CD4-positive, alpha-beta T cell treated with Interleukin-1 beta for 1 hour (primary cell): ENCODE measurements around the gene FBXO34.
A peak's percentile ranks its signal among the peaks of the same experiment; 100 is the strongest.

Experiments used
- DNase-seq, 2 donors: peaks; one replicate each; pipeline ENCODE4 v3.0.0-alpha.2; 2020 to 2022

Gene FBXO34

DNA sequence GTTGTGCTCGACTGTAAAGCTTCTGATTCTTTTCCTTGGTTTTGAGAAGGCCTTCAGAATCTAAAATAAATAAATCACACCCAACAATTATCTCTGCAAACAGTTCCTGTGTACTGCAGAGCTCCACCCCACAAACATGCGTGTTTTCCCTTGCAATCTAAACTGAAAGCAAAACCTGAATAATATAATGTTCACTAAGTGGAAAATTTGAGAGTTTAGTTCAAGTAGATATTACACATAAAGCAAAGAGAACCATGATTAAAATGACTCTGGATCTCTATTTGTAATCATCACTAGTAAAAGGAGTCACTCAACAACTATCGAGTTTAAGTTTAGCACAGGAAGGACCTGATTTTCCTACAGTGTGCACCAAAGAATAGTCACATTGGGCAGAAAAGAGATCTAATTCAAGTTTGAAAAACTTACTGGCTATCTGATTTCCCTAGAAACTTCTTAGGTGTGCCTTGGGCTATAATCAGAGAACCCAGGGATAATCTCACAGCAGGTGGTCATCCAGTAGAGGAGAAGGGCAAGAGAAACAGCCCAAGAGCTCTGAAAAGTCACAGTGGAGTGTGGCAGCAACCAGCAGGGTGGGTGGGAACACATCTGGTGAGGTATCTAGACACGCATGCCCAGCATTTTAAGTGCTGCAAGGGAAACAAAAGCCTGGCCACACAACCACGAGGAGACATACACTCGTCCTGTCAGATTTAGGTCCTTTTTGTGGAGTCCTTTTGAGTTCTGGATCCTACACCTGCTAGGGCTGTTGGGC, 115.0 kb downstream of the FBXO34 start:
- DNase-seq, result peak in 1 of 2 donors; percentile 20

DNA sequence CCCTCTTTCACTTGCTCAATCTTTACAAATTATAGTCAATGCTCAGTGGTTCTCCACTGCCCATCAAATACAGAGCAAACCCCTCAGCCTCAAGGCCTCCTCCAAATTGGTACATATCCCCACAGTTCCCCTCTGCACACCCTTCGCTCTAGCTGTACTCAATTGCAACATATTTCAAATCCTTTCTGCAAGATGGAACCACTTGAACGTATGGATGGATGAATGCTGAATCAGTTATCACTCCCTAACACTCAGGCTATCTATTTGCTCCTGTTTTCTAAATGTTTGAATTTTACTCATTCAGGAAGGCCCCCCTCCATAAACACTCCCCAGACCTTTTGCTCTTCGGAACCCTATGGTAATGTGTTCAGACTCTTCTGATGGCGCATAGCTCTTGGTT, 115.9 kb downstream of the FBXO34 start:
- DNase-seq, result no peak

DNA sequence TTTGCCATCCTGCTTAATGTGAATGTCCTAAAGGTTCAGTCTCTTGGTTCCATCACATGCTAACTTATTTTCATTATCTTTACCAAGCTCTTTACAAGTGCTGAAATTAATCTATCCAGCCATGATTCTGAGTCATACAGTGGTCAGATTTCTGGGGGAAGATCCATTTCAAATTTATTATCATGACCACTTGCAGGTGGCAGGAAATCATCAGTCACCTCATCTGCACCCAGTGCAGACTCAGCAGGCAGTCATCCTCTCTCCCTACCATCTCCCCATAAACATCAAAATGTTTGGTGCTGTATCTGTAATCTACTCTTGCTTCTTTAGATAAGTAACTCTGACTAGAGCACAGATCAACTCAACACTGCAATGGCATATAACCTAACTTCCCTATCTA, 116.9 kb downstream of the FBXO34 start:
- no peak for DNase-seq

DNA sequence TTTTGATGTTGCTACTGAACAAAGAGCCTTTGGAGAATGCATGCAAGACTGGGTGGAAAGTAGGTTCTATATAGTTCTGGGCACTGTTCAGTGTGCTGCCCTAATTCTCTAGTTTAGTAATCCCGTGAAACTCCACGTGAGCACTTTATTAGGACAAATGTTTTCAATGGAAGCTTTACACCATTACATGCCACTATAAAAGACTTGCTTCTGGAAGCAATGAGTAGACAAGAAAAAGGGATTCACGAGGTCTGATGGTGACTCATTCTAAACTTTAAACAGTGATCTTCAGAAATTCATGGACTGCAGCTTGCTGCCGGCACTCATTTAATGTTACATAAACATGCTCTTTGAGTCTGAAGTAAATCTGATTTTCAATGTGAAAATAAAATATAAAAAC, 118.1 kb downstream of the FBXO34 start:
- no peak for DNase-seq

DNA sequence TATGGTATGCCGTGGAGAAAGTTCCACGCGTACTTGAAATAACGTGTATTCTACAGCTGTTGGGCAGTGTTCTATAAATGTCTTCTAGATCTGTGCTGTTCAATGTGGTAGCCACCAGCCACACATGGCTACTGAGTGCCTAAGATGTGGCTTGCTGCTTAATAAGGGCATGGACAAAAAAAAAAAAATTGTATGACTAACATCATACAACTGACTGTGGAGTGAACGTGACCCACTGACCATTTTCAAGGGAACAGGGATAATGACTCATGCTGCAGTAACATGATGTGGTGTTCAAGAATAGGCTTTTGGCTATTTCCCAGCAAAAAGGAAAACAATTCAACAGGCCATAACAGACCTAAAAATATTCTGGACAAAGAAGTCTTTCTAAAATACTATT, 127.5 kb downstream of the FBXO34 start:
- DNase-seq, result no peak

DNA sequence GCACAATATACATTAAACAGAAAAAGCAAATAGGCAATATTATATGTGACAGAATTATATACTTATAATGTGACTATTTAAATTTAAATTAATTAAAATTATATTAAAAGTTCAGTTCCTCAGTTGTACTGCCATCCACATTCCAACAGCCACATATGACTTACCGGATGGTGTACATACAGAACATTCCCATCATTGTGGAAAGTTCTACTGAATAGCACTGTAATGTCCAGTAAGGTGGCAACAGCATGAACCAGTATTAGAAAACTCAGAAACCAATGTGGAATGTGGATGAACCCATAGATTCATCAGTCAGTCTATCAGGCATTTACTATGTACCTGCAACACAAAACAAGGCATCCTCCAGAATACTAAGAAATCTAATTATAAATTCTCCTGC, 128.0 kb downstream of the FBXO34 start:
- no peak for DNase-seq

DNA sequence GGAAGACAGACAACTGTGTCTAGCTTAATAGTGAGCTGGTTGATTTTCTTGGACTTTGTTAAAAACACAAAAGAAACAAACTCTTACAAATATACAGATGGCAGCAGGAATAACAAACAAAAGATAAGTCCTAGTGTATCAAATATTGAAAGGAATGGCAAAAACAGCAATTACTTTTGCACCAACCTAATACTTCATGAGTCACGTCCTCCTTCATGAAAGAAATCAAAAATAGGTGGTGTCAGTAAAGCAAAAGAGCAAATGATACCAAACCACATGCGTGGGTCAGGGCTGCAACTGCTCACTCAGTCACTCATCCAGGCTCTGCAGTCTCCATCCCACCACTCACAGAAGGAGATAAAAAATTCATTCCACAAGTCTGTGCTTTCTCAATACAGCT, 128.6 kb downstream of the FBXO34 start:
- DNase-seq, result no peak

DNA sequence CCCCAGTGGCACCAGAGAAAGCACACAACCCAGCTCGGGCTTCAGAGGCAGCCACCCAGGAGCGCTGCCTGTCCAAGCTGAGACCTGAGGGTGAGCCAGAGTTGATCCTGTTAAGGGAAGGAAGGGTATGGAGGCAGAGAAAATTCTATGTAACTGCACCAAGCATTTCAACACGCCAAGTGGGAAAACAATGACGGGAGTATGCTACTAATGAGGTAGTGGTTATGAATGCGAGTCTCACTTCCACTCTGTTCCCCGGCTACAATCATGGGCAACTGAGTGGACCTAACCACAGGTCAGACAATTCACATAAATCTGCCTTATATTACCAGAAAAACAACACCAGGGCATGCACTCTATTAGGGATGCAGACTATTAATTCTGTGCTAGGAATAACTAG, 130.5 kb downstream of the FBXO34 start:
- no peak for DNase-seq
